K562 (cell line): Measurements from ENCODE around the gene APBB2. TPM values are rescaled to one million over a fixed set of nuclear protein-coding genes. Genes with fewer than 3 reads are reported as not detected.

Experiments used
- ATAC-seq: fragments of 200-7000 bp; cut with Tn5 transposase; 3 replicates; pipeline ENCODE4 v1.9.1; 2020; ENCODE audit warnings: moderate library complexity
- BruUV-seq: library from RNA; stranded (reverse); fragments of 400-500 nt; replicated peaks from 2 replicates; lab custom pipeline; 2021; lab: Mats Ljungman, UMichigan
- CTCF ChIA-PET: fragments of 300-600 bp; formaldehyde crosslinking; extraction: SDS; loops from one replicate; lab custom pipeline; 2021; ENCODE audit warnings: low intra/inter-chr PET ratio; lab: Yijun Ruan, JAX
- POLR2A ChIA-PET: fragments of 300-600, 350-650 bp; sonication (Branson Sonifier 250); formaldehyde crosslinking; extraction: SDS; loops from one replicate; lab custom pipeline; 2021; ENCODE audit warnings: antibody characterized with exemption, inconsistent platforms; lab: Yijun Ruan, JAX
- DNase-seq, 4 experiments: peaks; one replicate each; pipeline versions ENCODE4 v3.0.0 to v3.0.0-alpha.2; 2011 to 2018; ENCODE audit warnings: low spot score in 3 of 4, mixed read lengths in 3 of 4; ENCODE audit errors: extremely low read depth in 1 of 4
- FAIRE-seq: peaks from 2 replicates; lab custom pipeline; 2011; peaks lifted over from hg19 to GRCh38; lab: Jason Lieb, UNC
- H2AFZ ChIP-seq: 2 replicates; pipeline ENCODE4 v1.6.0; 2011; ENCODE audit warnings: low read depth, low read length, control low read depth, inconsistent platforms
- H3K27ac ChIP-seq: fragments of 200-600 bp; 3 replicates; pipeline ENCODE4 v1.8.0; 2011; ENCODE audit warnings: low read depth, mild to moderate bottlenecking, control low read depth, inconsistent platforms, low read length, moderate library complexity, mixed read lengths; ENCODE audit errors: extremely low read depth
- H3K27me3 ChIP-seq, 2 experiments: fragments of 300-600 bp in 1 of 2; 2 replicates in 1 of 2; 3 replicates in 1 of 2; pipeline versions ENCODE4 v1.6.0 to v1.8.0; 2011; ENCODE audit warnings: inconsistent platforms in 2 of 2, low read length in 2 of 2, mild to moderate bottlenecking in 1 of 2, mixed read lengths in 1 of 2, moderate library complexity in 1 of 2; ENCODE audit not compliant: control insufficient read depth in 2 of 2, insufficient read depth in 2 of 2
- H3K36me3 ChIP-seq: fragments of 300-600 bp; 3 replicates; pipeline ENCODE4 v1.8.0; 2011; ENCODE audit warnings: mild to moderate bottlenecking, low read length, inconsistent platforms; ENCODE audit not compliant: control insufficient read depth, insufficient read depth
- H3K4me1 ChIP-seq, 2 experiments: fragments of 200-600 bp in 1 of 2; replicated peaks in 1 of 2; 2 replicates in 1 of 2; 3 replicates in 1 of 2; pipeline versions ENCODE4 v1.5.1 to v1.8.0; 2011; ENCODE audit warnings: inconsistent platforms in 2 of 2, low read length in 2 of 2, mild to moderate bottlenecking in 1 of 2, mixed read lengths in 1 of 2, moderate library complexity in 1 of 2; ENCODE audit not compliant: control insufficient read depth in 2 of 2, insufficient read depth in 2 of 2
- H3K4me2 ChIP-seq: 2 replicates; pipeline ENCODE4 v1.6.1; 2011; ENCODE audit warnings: low read length, control low read depth, inconsistent platforms, mixed read lengths; ENCODE audit not compliant: insufficient read depth
- H3K4me3 ChIP-seq: fragments of 200-600 bp; sonication (generic), shearing (Covaris generic); 2 replicates; pipeline ENCODE4 v1.5.1; 2016; ENCODE audit warnings: control low read depth, inconsistent platforms
- H3K79me2 ChIP-seq: fragments of 200-600 bp; 3 replicates; pipeline ENCODE4 v1.8.0; 2011; ENCODE audit warnings: low read length, inconsistent platforms; ENCODE audit not compliant: control insufficient read depth, insufficient read depth
- H3K9ac ChIP-seq, 2 experiments: 2 replicates each; pipeline versions ENCODE4 v1.6.0 to v1.6.1; 2011; ENCODE audit warnings: low read depth in 2 of 2, low read length in 2 of 2, control low read depth in 1 of 2, inconsistent platforms in 1 of 2, mild to moderate bottlenecking in 1 of 2, mixed read lengths in 1 of 2; ENCODE audit not compliant: insufficient read depth in 1 of 2
- H3K9me1 ChIP-seq: one replicate; pipeline ENCODE4 v1.6.0; 2011; ENCODE audit warnings: inconsistent platforms, mild to moderate bottlenecking, low read length, moderate library complexity; ENCODE audit not compliant: control insufficient read depth, insufficient read depth
- H3K9me3 ChIP-seq: replicated peaks from 2 replicates; pipeline ENCODE4 v1.5.1; 2011; ENCODE audit warnings: low read depth, low read length, inconsistent platforms; ENCODE audit not compliant: control insufficient read depth, insufficient read depth
- H4K20me1 ChIP-seq: replicated peaks from 2 replicates; pipeline ENCODE4 v1.6.1; 2011; ENCODE audit warnings: low read length, inconsistent platforms, mixed read lengths; ENCODE audit not compliant: control insufficient read depth, insufficient read depth
- HLTF ChIP-seq: fragments of 450-650 bp; IDR thresholded peaks from 2 replicates; pipeline ENCODE4 v1.6.1; 2016
- MTA3 ChIP-seq: fragments of 450-650 bp; formaldehyde crosslinking; IDR thresholded peaks from 2 replicates; pipeline ENCODE4 v1.6.1; 2017; ENCODE audit warnings: mild to moderate bottlenecking, borderline replicate concordance
- PTBP1 ChIP-seq: fragments of 200-400 bp; formaldehyde crosslinking; IDR thresholded peaks from 2 replicates; pipeline ENCODE4 v1.6.1; 2017; ENCODE audit warnings: low read depth, low read length
- SPI1 ChIP-seq: IDR thresholded peaks from 2 replicates; pipeline ENCODE4 v1.6.1; 2011; ENCODE audit warnings: low read depth, low read length, control low read depth, borderline replicate concordance
- ZNF57 ChIP-seq: fragments of 450-650 bp; formaldehyde crosslinking; IDR thresholded peaks from 2 replicates; pipeline ENCODE4 v1.4.0; 2020; ENCODE audit warnings: mild to moderate bottlenecking, moderate library complexity
- ZNF778 ChIP-seq: fragments of 450-650 bp; formaldehyde crosslinking; IDR thresholded peaks from 2 replicates; pipeline ENCODE4 v1.4.0; 2020; ENCODE audit warnings: mild to moderate bottlenecking, moderate library complexity
- WGBS: fragments of 100-300 bp; shearing (Covaris generic); methylation state at CpG from one replicate; pipeline ENCODE4 v1.1.6; 2016; ENCODE audit warnings: low coverage, mixed read lengths; ENCODE audit not compliant: insufficient coverage; ENCODE audit errors: missing lambda C conversion rate; 5-methylcytosine and 5-hydroxymethylcytosine counted together
- in situ Hi-C: fragments of 300-500 bp; cut with MboI; formaldehyde crosslinking; loops from 4 replicates; pipeline ENCODE4 v1.15.0; 2018; ENCODE audit warnings: inconsistent platforms, mixed read lengths
- intact Hi-C: fragments of 100-400 bp; cut with micrococcal nuclease; formaldehyde crosslinking; loops from 2 replicates; pipeline ENCODE4 v1.14.2; 2022
- polyA plus RNA-seq, 8 experiments: library from polyadenylated mRNA; depleted of rRNA in 4 of 8; stranded (reverse) in 5 of 8; unstranded in 3 of 8; fragments of >200 nt; fragmentation: Nextera tagmentation in 2 of 8; fragmentation: Illumina TruSeq in 1 of 8; extraction: Ambion mirVana in 2 of 8; extraction: Trizol in 1 of 8; gene quantifications; 2 replicates each; pipeline versions ENCODE4 v1.2.1 to v1.2.3, GENCODE V29; 2011 to 2014; ENCODE audit warnings: inconsistent platforms in 1 of 8, missing spikeins in 1 of 8
- total RNA-seq, 7 experiments: library from RNA; depleted of rRNA in 6 of 7; stranded (reverse); fragments of >200 nt in 6 of 7; fragmentation: Illumina TruSeq in 2 of 7; extraction: Trizol in 2 of 7; gene quantifications; 2 replicates each; pipeline versions ENCODE4 v1.2.1 to v1.2.3, GENCODE V29; 2011 to 2021; ENCODE audit warnings: low replicate concordance in 1 of 7
- TF ChIP-seq, protein P1 (sequence below): fragments of 450-650 bp; IDR thresholded peaks from 2 replicates; pipeline ENCODE4 v1.7.0; 2016; ENCODE audit warnings: borderline replicate concordance

The APBB2 gene
- total and polyA plus RNA-seq, 9 of the 15 experiments (the other 6 are each of a cell fraction or from before 2014, with no cell fraction given), result 0.08 to 2.1 (median 1.4) TPM

DNA sequence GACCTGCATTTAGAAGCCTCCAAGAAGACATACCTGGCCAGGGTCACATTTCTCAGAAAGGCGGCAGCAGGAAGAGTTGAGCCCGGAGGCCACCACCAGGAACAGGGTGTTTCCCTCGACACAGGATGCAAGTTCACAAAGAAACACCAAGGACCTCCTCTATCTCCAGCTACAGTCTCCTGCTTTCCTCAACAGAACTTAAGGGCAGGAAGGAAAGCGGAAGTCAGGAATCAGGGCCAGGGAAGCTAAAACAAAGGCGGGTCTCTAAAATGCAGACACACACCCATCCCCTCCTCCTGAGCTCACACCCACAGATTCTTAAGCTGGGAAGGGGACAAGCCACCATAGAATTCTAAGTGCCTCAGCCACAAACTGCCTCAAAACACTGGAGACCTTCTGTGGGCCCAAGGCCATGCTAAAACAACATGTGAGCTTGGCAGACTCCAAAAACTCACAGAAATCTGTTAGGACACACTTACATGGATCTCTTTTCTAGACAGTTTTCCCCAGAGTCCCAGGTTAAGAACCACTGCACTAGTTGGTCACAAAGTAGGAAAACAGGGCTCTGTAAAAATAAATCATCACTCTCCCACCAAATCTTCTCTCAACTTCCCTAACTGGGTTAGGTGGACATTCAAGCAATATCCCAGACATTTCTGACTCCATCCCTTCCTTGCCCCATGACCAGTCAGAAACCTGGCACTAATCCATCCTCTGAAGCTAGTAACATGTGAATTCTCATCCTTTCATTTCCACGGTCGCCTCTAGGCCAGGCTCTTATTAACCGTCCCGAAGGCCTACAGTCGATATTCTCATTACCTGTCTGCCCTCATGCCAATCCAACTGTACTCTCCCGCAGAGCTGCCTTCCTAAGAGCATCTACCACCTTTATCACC lies 163.2 kb downstream of the APBB2 start:
- 2% methylated on average over 11 of the region's 11 CpGs for WGBS
- Histone ChIP-seq H3K79me2 (no peaks in the 10 kb centered on the region), H3K27me3 (no peaks in the 10 kb centered on the region), H3K9ac (no peak overlapping the region), H3K4me1 (no peaks in the 10 kb centered on the region), H4K20me1 (no peaks in the 10 kb centered on the region), H3K27ac (no peak overlapping the region), H3K36me3 (no peaks in the 10 kb centered on the region), H3K9me3 (no peaks in the 10 kb centered on the region), H3K9me1 (no peaks in the 10 kb centered on the region), H2AFZ (no peak overlapping the region), H3K4me3 (no peak overlapping the region), H3K4me2 (no peak overlapping the region)
- intact Hi-C loops, result no loop called here
- ATAC-seq (no peak), FAIRE-seq (no peak), DNase-seq (no peak)
- ChIA-PET POLR2A (no interaction called here), CTCF (no interaction called here)
- BruUV-seq, result no TSS peak
- TF ChIP-seq MTA3 (no peak), SPI1 (peak; percentile 15; the same call in 1 of the 2 replicates)
- in situ Hi-C loops, result no loop called here

DNA sequence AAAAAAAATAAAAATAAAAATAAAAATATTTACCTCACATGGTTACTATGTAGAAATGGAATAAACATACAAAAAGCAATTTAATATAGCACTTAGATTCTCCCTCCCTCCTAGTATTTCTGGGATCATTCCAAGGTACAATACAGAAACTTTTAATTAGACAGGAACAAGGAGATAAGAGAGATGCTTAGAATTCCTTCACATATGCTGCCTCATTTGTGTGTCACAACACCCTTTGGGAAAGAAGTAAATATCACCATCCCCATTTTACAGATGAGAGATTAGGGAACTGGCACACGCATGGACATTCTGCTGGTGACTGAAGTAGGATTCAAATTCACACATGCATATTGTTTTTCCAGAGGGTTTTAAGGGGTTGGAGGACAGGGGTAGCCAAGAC lies 164.2 kb downstream of the APBB2 start:
- no peaks in the 10 kb centered on the region for H3K79me2 ChIP-seq
- TF ChIP-seq ZNF57 (CRISPR knock-in tag) (no peak), PTBP1 (no peak), HLTF (no peak), ZNF778 (CRISPR knock-in tag) (no peak)
- TF ChIP-seq, protein P1, sequence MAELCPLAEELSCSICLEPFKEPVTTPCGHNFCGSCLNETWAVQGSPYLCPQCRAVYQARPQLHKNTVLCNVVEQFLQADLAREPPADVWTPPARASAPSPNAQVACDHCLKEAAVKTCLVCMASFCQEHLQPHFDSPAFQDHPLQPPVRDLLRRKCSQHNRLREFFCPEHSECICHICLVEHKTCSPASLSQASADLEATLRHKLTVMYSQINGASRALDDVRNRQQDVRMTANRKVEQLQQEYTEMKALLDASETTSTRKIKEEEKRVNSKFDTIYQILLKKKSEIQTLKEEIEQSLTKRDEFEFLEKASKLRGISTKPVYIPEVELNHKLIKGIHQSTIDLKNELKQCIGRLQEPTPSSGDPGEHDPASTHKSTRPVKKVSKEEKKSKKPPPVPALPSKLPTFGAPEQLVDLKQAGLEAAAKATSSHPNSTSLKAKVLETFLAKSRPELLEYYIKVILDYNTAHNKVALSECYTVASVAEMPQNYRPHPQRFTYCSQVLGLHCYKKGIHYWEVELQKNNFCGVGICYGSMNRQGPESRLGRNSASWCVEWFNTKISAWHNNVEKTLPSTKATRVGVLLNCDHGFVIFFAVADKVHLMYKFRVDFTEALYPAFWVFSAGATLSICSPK, result no peak

More for the DNA sequence above, 164.2 kb downstream of the APBB2 start:
- H2AFZ ChIP-seq, result no peak overlapping the region
- intact Hi-C loops, result no loop called here
- ATAC-seq (no peak), FAIRE-seq (no peak), DNase-seq (no peak)
- no peaks in the 10 kb centered on the region for H3K36me3 ChIP-seq
- no peak overlapping the region for H3K27ac ChIP-seq
- no peaks in the 10 kb centered on the region for H4K20me1 ChIP-seq
- in situ Hi-C loops, result no loop called here
- WGBS, result 0% methylated on average over 1 of the region's 1 CpG
- ChIA-PET CTCF (no interaction called here), POLR2A (no interaction called here)
- no peak overlapping the region for H3K9ac ChIP-seq
- H3K4me1 ChIP-seq, result no peaks in the 10 kb centered on the region
- no peaks in the 10 kb centered on the region for H3K9me3 ChIP-seq
- H3K4me2 ChIP-seq, result no peak overlapping the region
- H3K4me3 ChIP-seq, result no peak overlapping the region
- no peaks in the 10 kb centered on the region for H3K27me3 ChIP-seq
- no TSS peak for BruUV-seq
- no peaks in the 10 kb centered on the region for H3K9me1 ChIP-seq
